CD8-positive, alpha-beta memory T cell (primary cell): ENCODE results near the gene OSBPL1A. TPM values are rescaled to one million over a fixed set of nuclear protein-coding genes. Genes with fewer than 3 reads are reported as not detected.

ENCODE experiments used
- CTCF ChIA-PET: fragments of 350-600 bp; sonication (Branson Sonifier 250); formaldehyde crosslinking; loops from one replicate; lab custom pipeline; 2021; ENCODE audit warnings: antibody characterized with exemption; lab: Charles Lee
- POLR2A ChIA-PET: fragments of 350-600 bp; sonication (Branson Sonifier 250); formaldehyde crosslinking; loops from one replicate; lab custom pipeline; 2021; ENCODE audit warnings: antibody characterized with exemption; lab: Charles Lee
- DNase-seq, 5 donors: peaks; one replicate each; pipeline versions ENCODE4 v3.0.0 to v3.0.0-alpha.2; 2020 to 2022; ENCODE audit warnings: mixed read lengths in 1 of 5
- H3K27ac ChIP-seq: one replicate; pipeline ENCODE4 v1.7.0; 2013; ENCODE audit warnings: low read depth, mild to moderate bottlenecking, low read length, moderate library complexity
- H3K27me3 ChIP-seq: 2 replicates; pipeline ENCODE4 v1.7.0; 2013; ENCODE audit warnings: low read length, mild to moderate bottlenecking; ENCODE audit not compliant: insufficient read depth, poor library complexity, severe bottlenecking
- H3K36me3 ChIP-seq: 2 replicates; pipeline ENCODE4 v1.7.0; 2013; ENCODE audit warnings: mild to moderate bottlenecking, low read length, moderate library complexity; ENCODE audit not compliant: insufficient read depth
- H3K4me1 ChIP-seq: 2 replicates; pipeline ENCODE4 v1.7.0; 2013; ENCODE audit warnings: mild to moderate bottlenecking, low read length, moderate library complexity; ENCODE audit not compliant: insufficient read depth
- H3K4me3 ChIP-seq: 2 replicates; pipeline ENCODE4 v1.7.0; 2013; ENCODE audit warnings: mild to moderate bottlenecking, low read length
- H3K9me3 ChIP-seq: 2 replicates; pipeline ENCODE4 v1.7.0; 2013; ENCODE audit warnings: mild to moderate bottlenecking, low read length
- H3K27ac Mint-ChIP-seq, 8 donors: one replicate each; pipeline ENCODE4 v1.8.0; 2020 to 2021; ENCODE audit warnings: mixed read lengths in 8 of 8, mild to moderate bottlenecking in 6 of 8, inconsistent platforms in 3 of 8, moderate library complexity in 3 of 8
- H3K27me3 Mint-ChIP-seq, 2 donors: one replicate each; pipeline ENCODE4 v1.8.0; 2020 to 2021; ENCODE audit warnings: mixed read lengths in 2 of 2, mild to moderate bottlenecking in 1 of 2, moderate library complexity in 1 of 2
- H3K36me3 Mint-ChIP-seq, 3 donors: one replicate each; pipeline ENCODE4 v1.8.0; 2020 to 2021; ENCODE audit warnings: mixed read lengths in 3 of 3, inconsistent platforms in 1 of 3, mild to moderate bottlenecking in 1 of 3
- H3K4me1 Mint-ChIP-seq, 3 donors: one replicate each; pipeline ENCODE4 v1.8.0; 2020 to 2021; ENCODE audit warnings: mixed read lengths in 3 of 3, inconsistent platforms in 1 of 3, mild to moderate bottlenecking in 1 of 3
- H3K4me3 Mint-ChIP-seq, 7 donors: one replicate each; pipeline ENCODE4 v1.8.0; 2020 to 2021; ENCODE audit warnings: mixed read lengths in 7 of 7, mild to moderate bottlenecking in 6 of 7, moderate library complexity in 4 of 7, inconsistent platforms in 2 of 7
- H3K9me3 Mint-ChIP-seq, 5 donors: one replicate each; pipeline ENCODE4 v1.8.0; 2020 to 2022; ENCODE audit warnings: mixed read lengths in 5 of 5, mild to moderate bottlenecking in 3 of 5, moderate library complexity in 2 of 5, inconsistent platforms in 1 of 5
- polyA plus RNA-seq: library from polyadenylated mRNA; unstranded; fragments of 300-500 nt; fragmentation: Illumina TruSeq; gene quantifications from one replicate; pipeline ENCODE4 v1.2.3, GENCODE V29; 2021
- total RNA-seq, 2 experiments: library from RNA; stranded (reverse); gene quantifications; one replicate each; pipeline ENCODE4 v1.2.3, GENCODE V29; 2021

Gene OSBPL1A
- total and polyA plus RNA-seq, 3 experiments from 2014 or later = 1.3 to 2.5 (median 1.5) TPM

GRCh38 chr18:24326211-24326610 is 71.4 kb downstream of the OSBPL1A start:
- no peak for DNase-seq
- Mint-ChIP-seq H3K36me3 (no peaks in the 10 kb centered on the region), H3K4me1 (no peaks in the 10 kb centered on the region), H3K4me3 (no peak overlapping the region), H3K9me3 (no peaks in the 10 kb centered on the region), H3K27me3 (no peaks in the 10 kb centered on the region), H3K27ac (no peak overlapping the region)
- no peak overlapping the region for H3K4me3 ChIP-seq
- no peaks in the 10 kb centered on the region for H3K4me1 ChIP-seq
- H3K9me3 ChIP-seq = no peaks in the 10 kb centered on the region
- ChIA-PET POLR2A (no interaction called here), CTCF (no interaction called here)
- H3K27ac ChIP-seq = no peak overlapping the region
- no peaks in the 10 kb centered on the region for H3K36me3 ChIP-seq
- no peaks in the 10 kb centered on the region for H3K27me3 ChIP-seq

GRCh38 chr18:24322584-24323136 is 75.0 kb downstream of the OSBPL1A start:
- Mint-ChIP-seq H3K36me3 (no peaks in the 10 kb centered on the region), H3K9me3 (no peaks in the 10 kb centered on the region), H3K4me1 (no peaks in the 10 kb centered on the region), H3K27me3 (peaks cover 0 to 1% of the 10 kb centered on the region in 2 donors), H3K27ac (no peak overlapping the region), H3K4me3 (no peak overlapping the region)
- CTCF ChIA-PET = no interaction called here
- Histone ChIP-seq H3K9me3 (no peaks in the 10 kb centered on the region), H3K27me3 (no peaks in the 10 kb centered on the region), H3K36me3 (no peaks in the 10 kb centered on the region), H3K27ac (no peak overlapping the region), H3K4me1 (no peaks in the 10 kb centered on the region), H3K4me3 (no peak overlapping the region)
- POLR2A ChIA-PET = no interaction called here
- DNase-seq = no peak

- ChIA-PET CTCF (no interaction called here), POLR2A (no interaction called here)
- Mint-ChIP-seq H3K4me3 (no peak overlapping the region), H3K27ac (no peak overlapping the region), H3K36me3 (no peaks in the 10 kb centered on the region), H3K27me3 (peaks cover 0 to 1% of the 10 kb centered on the region in 2 donors), H3K4me1 (no peaks in the 10 kb centered on the region), H3K9me3 (no peaks in the 10 kb centered on the region)
- H3K36me3 ChIP-seq = no peaks in the 10 kb centered on the region
- H3K4me1 ChIP-seq = no peaks in the 10 kb centered on the region
- no peaks in the 10 kb centered on the region for H3K9me3 ChIP-seq
- no peak overlapping the region for H3K27ac ChIP-seq
- H3K4me3 ChIP-seq = no peak overlapping the region
- DNase-seq = no peak
- H3K27me3 ChIP-seq = no peaks in the 10 kb centered on the region
These were observed 76.6 kb downstream of the OSBPL1A start for GRCh38 chr18:24321071-24321470.

- ChIA-PET CTCF (no interaction called here), POLR2A (no interaction called here)
- H3K27me3 Mint-ChIP-seq = peaks cover 0 to 1% of the 10 kb centered on the region in 2 donors
- Histone ChIP-seq H3K27me3 (no peaks in the 10 kb centered on the region), H3K9me3 (no peaks in the 10 kb centered on the region), H3K4me1 (no peaks in the 10 kb centered on the region), H3K27ac (no peak overlapping the region), H3K36me3 (no peaks in the 10 kb centered on the region), H3K4me3 (no peak overlapping the region)
- no peak for DNase-seq
- H3K4me3 Mint-ChIP-seq = no peak overlapping the region
- H3K36me3 Mint-ChIP-seq = no peaks in the 10 kb centered on the region
- H3K27ac Mint-ChIP-seq = no peak overlapping the region
- H3K9me3 Mint-ChIP-seq = no peaks in the 10 kb centered on the region
- no peaks in the 10 kb centered on the region for H3K4me1 Mint-ChIP-seq
These were observed 77.9 kb downstream of the OSBPL1A start for GRCh38 chr18:24319757-24320156.

GRCh38 chr18:24317370-24317769 is 80.3 kb downstream of the OSBPL1A start:
- H3K4me1 Mint-ChIP-seq = no peaks in the 10 kb centered on the region
- Histone ChIP-seq H3K36me3 (no peaks in the 10 kb centered on the region), H3K4me3 (no peak overlapping the region), H3K27ac (no peak overlapping the region), H3K27me3 (no peaks in the 10 kb centered on the region), H3K9me3 (no peaks in the 10 kb centered on the region), H3K4me1 (no peaks in the 10 kb centered on the region)
- H3K27ac Mint-ChIP-seq = no peak overlapping the region
- ChIA-PET CTCF (no interaction called here), POLR2A (no interaction called here)
- DNase-seq = no peak
- H3K9me3 Mint-ChIP-seq = no peaks in the 10 kb centered on the region
- H3K36me3 Mint-ChIP-seq = no peaks in the 10 kb centered on the region
- no peak overlapping the region for H3K4me3 Mint-ChIP-seq
- H3K27me3 Mint-ChIP-seq = peaks cover 0 to 1% of the 10 kb centered on the region in 2 donors

- H3K9me3 Mint-ChIP-seq = no peaks in the 10 kb centered on the region
- DNase-seq = no peak
- H3K27me3 Mint-ChIP-seq = peaks cover 0 to 1% of the 10 kb centered on the region in 2 donors
- Histone ChIP-seq H3K4me1 (no peaks in the 10 kb centered on the region), H3K27ac (no peak overlapping the region), H3K27me3 (no peaks in the 10 kb centered on the region), H3K36me3 (no peaks in the 10 kb centered on the region), H3K9me3 (no peaks in the 10 kb centered on the region), H3K4me3 (no peak overlapping the region)
- POLR2A ChIA-PET = no interaction called here
- CTCF ChIA-PET = no interaction called here
- no peaks in the 10 kb centered on the region for H3K4me1 Mint-ChIP-seq
- no peak overlapping the region for H3K27ac Mint-ChIP-seq
- no peaks in the 10 kb centered on the region for H3K36me3 Mint-ChIP-seq
- no peak overlapping the region for H3K4me3 Mint-ChIP-seq
These were observed 82.5 kb downstream of the OSBPL1A start for GRCh38 chr18:24315170-24315569.

- Mint-ChIP-seq H3K27ac (no peak overlapping the region), H3K4me1 (no peaks in the 10 kb centered on the region), H3K9me3 (peaks cover 0 to 2% (median 0%) of the 10 kb centered on the region in 5 donors), H3K36me3 (peaks cover 0 to 5% (median 1%) of the 10 kb centered on the region in 3 donors), H3K27me3 (peaks cover 0 to 8% of the 10 kb centered on the region in 2 donors), H3K4me3 (no peak overlapping the region)
- Histone ChIP-seq H3K4me3 (no peak overlapping the region), H3K36me3 (no peaks in the 10 kb centered on the region), H3K27ac (no peak overlapping the region), H3K27me3 (no peaks in the 10 kb centered on the region), H3K9me3 (no peaks in the 10 kb centered on the region), H3K4me1 (no peaks in the 10 kb centered on the region)
- CTCF ChIA-PET = no interaction called here
- POLR2A ChIA-PET = no interaction called here
- DNase-seq = no peak
These were observed 91.4 kb downstream of the OSBPL1A start for GRCh38 chr18:24306201-24306600.

GRCh38 chr18:24300703-24301102 is 96.9 kb downstream of the OSBPL1A start:
- Mint-ChIP-seq H3K27me3 (peaks cover 6 to 19% of the 10 kb centered on the region in 2 donors), H3K4me1 (no peaks in the 10 kb centered on the region), H3K4me3 (no peak overlapping the region), H3K9me3 (peaks cover 0 to 4% (median 0%) of the 10 kb centered on the region in 5 donors), H3K27ac (no peak overlapping the region), H3K36me3 (peaks cover 0 to under 1% (median 0%) of the 10 kb centered on the region in 3 donors)
- Histone ChIP-seq H3K36me3 (no peaks in the 10 kb centered on the region), H3K4me3 (no peak overlapping the region), H3K27ac (no peak overlapping the region), H3K27me3 (no peaks in the 10 kb centered on the region), H3K4me1 (no peaks in the 10 kb centered on the region), H3K9me3 (no peaks in the 10 kb centered on the region)
- ChIA-PET POLR2A (no interaction called here), CTCF (no interaction called here)
- DNase-seq = no peak
